Lung (tissue), 12 donors: ENCODE measurements around the gene NLRP12. TPM values are rescaled to one million over a fixed set of nuclear protein-coding genes. Genes with fewer than 3 reads are reported as not detected.

Experiments
- ATAC-seq: fragments of 200-7000 bp; cut with Tn5 transposase; one replicate; pipeline ENCODE4 v1.9.1; 2020; ENCODE audit warnings: moderate number of reproducible peaks; ENCODE audit not compliant: insufficient read depth, low FRiP score
- DNase-seq, 3 donors: peaks; one replicate each; pipeline ENCODE4 v3.0.0-alpha.2; 2013 to 2017
- H3K27ac ChIP-seq, 2 donors: one replicate each; pipeline ENCODE4 v1.5.1; 2013; ENCODE audit warnings: mild to moderate bottlenecking in 2 of 2, moderate library complexity in 2 of 2, control low read depth in 1 of 2, inconsistent platforms in 1 of 2, low read depth in 1 of 2, low read length in 1 of 2
- H3K27me3 ChIP-seq, 3 donors: one replicate each; pipeline ENCODE4 v1.5.1; 2013; ENCODE audit warnings: low read length in 2 of 3; ENCODE audit not compliant: control insufficient read depth in 3 of 3, insufficient read depth in 3 of 3
- H3K36me3 ChIP-seq, 4 donors: one replicate each; pipeline ENCODE4 v1.5.1; 2013; ENCODE audit warnings: low read length in 4 of 4, mild to moderate bottlenecking in 1 of 4, moderate library complexity in 1 of 4; ENCODE audit not compliant: control insufficient read depth in 4 of 4, insufficient read depth in 4 of 4
- H3K4me1 ChIP-seq, 5 donors: one replicate each; pipeline ENCODE4 v1.5.1; 2013; ENCODE audit warnings: low read length in 5 of 5, mild to moderate bottlenecking in 2 of 5, moderate library complexity in 1 of 5; ENCODE audit not compliant: control insufficient read depth in 5 of 5, insufficient read depth in 5 of 5
- H3K4me3 ChIP-seq: one replicate; pipeline ENCODE4 v1.5.1; 2013; ENCODE audit warnings: mild to moderate bottlenecking, control low read depth, moderate library complexity
- H3K9ac ChIP-seq, 2 donors: one replicate each; pipeline ENCODE4 v1.5.1; 2013; ENCODE audit warnings: low read length in 2 of 2, control low read depth in 1 of 2; ENCODE audit not compliant: insufficient read depth in 1 of 2
- H3K9me3 ChIP-seq, 4 donors: one replicate each; pipeline ENCODE4 v1.5.1; 2013; ENCODE audit warnings: low read length in 3 of 4, mild to moderate bottlenecking in 1 of 4, moderate library complexity in 1 of 4; ENCODE audit not compliant: control insufficient read depth in 4 of 4, insufficient read depth in 3 of 4
- WGBS, 2 donors: extraction: QIAGEN DNeasy Blood & Tissue Kit; methylation state at CpG; one replicate each; pipeline ENCODE4 v1.1.7; 2013; 5-methylcytosine and 5-hydroxymethylcytosine counted together
- polyA plus RNA-seq, 2 donors: library from polyadenylated mRNA; stranded (reverse); fragments of 200-250 nt; gene quantifications; one replicate each; pipeline ENCODE4 v1.2.1, GENCODE V29; 2013
- total RNA-seq, 2 donors: library from RNA; depleted of rRNA in 1 of 2; stranded (reverse); fragments of >200 nt in 1 of 2; gene quantifications; one replicate each; pipeline ENCODE4 v1.2.1, GENCODE V29; 2014 to 2021
- TF ChIP-seq, protein P1 (sequence below): IDR thresholded peaks from 2 replicates; pipeline ENCODE4 v1.5.1; 2012; ENCODE audit warnings: mild to moderate bottlenecking; ENCODE audit errors: control extremely low read depth, extremely low read depth
- donor health status: control.
- donor health status: control.
- donor health status: Bipolar disorder and iron deficiency.
- donor health status: healthy.
- donor health status: DM: yes; HTN: yes; CAD: no.

Gene NLRP12
- total and polyA plus RNA-seq, 4 donors: 1.1 to 11.5 (median 5.8) TPM

DNA sequence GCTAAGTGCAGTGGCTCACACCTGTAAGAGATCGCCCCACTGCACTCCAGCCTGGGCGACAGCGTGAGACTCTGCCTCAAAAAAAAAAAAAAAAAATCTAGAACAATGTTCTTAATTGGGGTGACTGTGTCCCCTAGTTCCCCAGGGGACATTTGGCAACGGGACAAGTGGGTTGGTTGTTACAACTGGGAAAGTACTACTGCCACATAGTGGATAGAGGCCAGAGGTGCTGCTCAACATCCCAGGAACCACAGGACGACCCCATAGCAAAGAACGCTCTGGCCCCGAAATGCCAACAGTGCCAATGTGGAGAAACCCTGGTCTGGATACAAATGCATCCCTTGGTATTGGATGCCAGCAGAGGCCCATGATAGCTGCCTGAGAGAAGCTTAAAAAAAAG is 11.8 kb downstream of the NLRP12 start:
- no peak overlapping the region for H3K9ac ChIP-seq
- no peaks in the 10 kb centered on the region for H3K9me3 ChIP-seq
- no peaks in the 10 kb centered on the region for H3K36me3 ChIP-seq
- no peak overlapping the region for H3K27ac ChIP-seq
- DNase-seq (no peak), ATAC-seq (no peak)
- TF ChIP-seq, protein P1, sequence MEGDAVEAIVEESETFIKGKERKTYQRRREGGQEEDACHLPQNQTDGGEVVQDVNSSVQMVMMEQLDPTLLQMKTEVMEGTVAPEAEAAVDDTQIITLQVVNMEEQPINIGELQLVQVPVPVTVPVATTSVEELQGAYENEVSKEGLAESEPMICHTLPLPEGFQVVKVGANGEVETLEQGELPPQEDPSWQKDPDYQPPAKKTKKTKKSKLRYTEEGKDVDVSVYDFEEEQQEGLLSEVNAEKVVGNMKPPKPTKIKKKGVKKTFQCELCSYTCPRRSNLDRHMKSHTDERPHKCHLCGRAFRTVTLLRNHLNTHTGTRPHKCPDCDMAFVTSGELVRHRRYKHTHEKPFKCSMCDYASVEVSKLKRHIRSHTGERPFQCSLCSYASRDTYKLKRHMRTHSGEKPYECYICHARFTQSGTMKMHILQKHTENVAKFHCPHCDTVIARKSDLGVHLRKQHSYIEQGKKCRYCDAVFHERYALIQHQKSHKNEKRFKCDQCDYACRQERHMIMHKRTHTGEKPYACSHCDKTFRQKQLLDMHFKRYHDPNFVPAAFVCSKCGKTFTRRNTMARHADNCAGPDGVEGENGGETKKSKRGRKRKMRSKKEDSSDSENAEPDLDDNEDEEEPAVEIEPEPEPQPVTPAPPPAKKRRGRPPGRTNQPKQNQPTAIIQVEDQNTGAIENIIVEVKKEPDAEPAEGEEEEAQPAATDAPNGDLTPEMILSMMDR: no peak
- no peaks in the 10 kb centered on the region for H3K4me1 ChIP-seq
- no peaks in the 10 kb centered on the region for H3K27me3 ChIP-seq
- no peak overlapping the region for H3K4me3 ChIP-seq
- WGBS, 2 donors: 59% methylated on average over 7 of the region's 7 CpGs

DNA sequence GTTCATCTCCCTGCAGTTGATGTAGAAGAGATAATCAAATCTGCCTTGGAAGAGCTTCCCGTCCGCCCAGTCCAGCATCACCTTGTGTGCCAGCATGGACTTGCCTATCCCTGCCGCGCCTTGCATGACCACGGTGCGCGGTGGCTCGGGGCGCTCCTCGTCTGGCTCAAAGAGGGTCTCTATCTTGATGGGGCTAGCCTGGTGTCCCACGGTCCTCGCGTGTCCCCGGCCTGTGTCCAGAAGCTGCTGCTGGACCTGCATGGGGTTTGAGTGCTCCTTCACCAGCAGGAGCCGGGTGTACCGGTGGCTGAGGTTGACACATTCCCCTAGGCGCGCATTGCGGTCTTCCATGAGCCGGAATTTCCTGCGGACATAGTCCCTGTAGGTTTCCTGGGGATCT is 13.2 kb downstream of the NLRP12 start:
- Histone ChIP-seq H3K4me1 (no peaks in the 10 kb centered on the region), H3K4me3 (no peak overlapping the region), H3K27me3 (no peaks in the 10 kb centered on the region), H3K9me3 (no peaks in the 10 kb centered on the region), H3K27ac (no peak overlapping the region), H3K36me3 (no peaks in the 10 kb centered on the region), H3K9ac (no peak overlapping the region)
- 96 to 99% methylated on average over 21 of the region's 21 CpGs for WGBS, 2 donors
- no peak for DNase-seq
- TF ChIP-seq, protein P1: no peak
- ATAC-seq: no peak

DNA sequence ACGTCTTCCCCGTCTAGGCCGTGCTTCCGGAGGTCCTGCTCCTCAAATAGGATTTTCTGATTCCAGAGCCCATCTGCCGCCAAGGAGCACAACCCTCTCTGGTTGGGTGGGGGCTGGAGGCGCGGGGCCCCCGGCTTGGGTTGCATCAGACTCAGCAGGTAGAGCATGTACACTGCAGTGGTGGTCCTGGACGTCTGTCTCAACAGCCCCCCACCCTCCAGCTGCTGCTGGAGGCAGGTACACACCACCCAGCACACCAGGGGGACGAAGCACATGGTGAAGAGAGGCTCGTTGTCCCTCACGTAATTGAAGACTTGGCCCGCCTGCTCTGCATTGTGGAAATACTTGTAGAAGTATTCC is 13.9 kb downstream of the NLRP12 start:
- Histone ChIP-seq H3K4me3 (no peak overlapping the region), H3K27ac (no peak overlapping the region), H3K9ac (no peak overlapping the region), H3K9me3 (no peaks in the 10 kb centered on the region), H3K27me3 (no peaks in the 10 kb centered on the region), H3K4me1 (no peaks in the 10 kb centered on the region), H3K36me3 (peaks cover 0 to 2% (median 0%) of the 10 kb centered on the region in 4 donors)
- DNase-seq: no peak
- ATAC-seq: no peak
- TF ChIP-seq, protein P1: no peak
- WGBS, 2 donors: 78 to 87% methylated on average over 13 of the region's 13 CpGs

DNA sequence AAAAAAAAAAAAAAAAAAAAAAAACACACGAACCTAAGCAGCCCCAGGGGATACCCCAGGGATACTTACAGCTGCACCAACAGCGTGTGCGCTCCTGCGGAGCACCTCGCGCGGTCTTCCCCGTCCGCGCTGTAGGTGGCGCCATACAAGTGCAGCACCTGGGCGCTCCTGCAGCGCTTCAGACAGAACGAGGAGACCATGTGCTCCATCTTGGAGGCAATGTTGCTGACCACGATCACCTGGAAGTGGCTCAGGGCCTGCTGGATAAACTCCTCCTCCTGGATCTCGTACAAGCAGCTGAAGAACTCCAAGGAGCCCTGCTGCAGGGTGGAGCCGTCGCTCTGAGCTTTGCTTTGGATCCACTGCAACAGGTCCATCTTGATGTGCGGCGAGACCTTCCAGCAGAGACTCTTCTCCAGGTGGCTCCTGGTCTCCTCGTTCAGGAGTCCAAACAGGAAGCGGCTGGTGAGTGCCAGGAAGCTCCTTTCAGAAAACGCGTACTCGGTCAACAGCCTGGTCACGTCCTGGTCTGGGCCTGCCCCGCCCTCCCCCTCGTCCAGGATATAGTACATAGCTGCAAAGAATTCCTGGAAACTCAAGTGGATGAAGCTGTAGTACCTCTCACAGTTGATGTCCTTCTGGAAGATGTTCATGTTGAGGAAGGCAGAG is 14.5 kb downstream of the NLRP12 start:
- no peak for ATAC-seq
- no peaks in the 10 kb centered on the region for H3K4me1 ChIP-seq
- H3K9me3 ChIP-seq: no peaks in the 10 kb centered on the region
- H3K36me3 ChIP-seq: peaks cover 0 to 2% (median 0%) of the 10 kb centered on the region in 4 donors
- DNase-seq: peak in 2 of 3 donors; percentile 6 to 38
- TF ChIP-seq, protein P1: no peak
- no peaks in the 10 kb centered on the region for H3K27me3 ChIP-seq
- no peak overlapping the region for H3K9ac ChIP-seq
- WGBS, 2 donors: 72 to 80% methylated on average over 27 to 28 of the region's 28 CpGs
- H3K27ac ChIP-seq: no peak overlapping the region
- H3K4me3 ChIP-seq: no peak overlapping the region
